ENCODE data around the gene SOX21. TPM values are rescaled to one million over a fixed set of nuclear protein-coding genes. Genes with fewer than 3 reads are reported as not detected.
"Not testable (repeated sequence)": the region's sequence is repeated elsewhere in the genome, so short reads cannot be mapped to it uniquely, and the experiment has no call there.

Gene SOX21
- total and polyA plus RNA-seq, 2 donors from 2014 or later: not detected

DNA sequence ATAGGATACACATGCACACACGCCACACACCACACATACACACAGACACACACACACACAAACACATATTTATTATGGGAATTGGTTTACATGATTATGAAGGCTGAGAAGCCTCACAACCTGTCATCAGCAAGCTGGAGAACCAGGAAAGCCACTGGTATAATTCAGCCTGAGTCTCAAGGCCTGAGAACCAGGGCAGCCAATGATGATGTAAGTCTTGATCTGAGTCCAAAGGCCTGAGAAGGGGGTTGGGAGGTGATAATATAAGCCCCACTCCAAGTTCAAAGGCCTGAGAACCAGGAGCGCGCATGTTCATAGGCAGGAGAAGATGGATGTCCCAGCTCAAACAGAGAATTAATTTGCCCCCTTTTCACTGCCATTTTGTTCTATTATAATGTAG is 18.7 kb upstream of the SOX21 start:
- DNase-seq: no peak
- TF ChIP-seq, protein P1, sequence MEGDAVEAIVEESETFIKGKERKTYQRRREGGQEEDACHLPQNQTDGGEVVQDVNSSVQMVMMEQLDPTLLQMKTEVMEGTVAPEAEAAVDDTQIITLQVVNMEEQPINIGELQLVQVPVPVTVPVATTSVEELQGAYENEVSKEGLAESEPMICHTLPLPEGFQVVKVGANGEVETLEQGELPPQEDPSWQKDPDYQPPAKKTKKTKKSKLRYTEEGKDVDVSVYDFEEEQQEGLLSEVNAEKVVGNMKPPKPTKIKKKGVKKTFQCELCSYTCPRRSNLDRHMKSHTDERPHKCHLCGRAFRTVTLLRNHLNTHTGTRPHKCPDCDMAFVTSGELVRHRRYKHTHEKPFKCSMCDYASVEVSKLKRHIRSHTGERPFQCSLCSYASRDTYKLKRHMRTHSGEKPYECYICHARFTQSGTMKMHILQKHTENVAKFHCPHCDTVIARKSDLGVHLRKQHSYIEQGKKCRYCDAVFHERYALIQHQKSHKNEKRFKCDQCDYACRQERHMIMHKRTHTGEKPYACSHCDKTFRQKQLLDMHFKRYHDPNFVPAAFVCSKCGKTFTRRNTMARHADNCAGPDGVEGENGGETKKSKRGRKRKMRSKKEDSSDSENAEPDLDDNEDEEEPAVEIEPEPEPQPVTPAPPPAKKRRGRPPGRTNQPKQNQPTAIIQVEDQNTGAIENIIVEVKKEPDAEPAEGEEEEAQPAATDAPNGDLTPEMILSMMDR (IDR thresholded peaks at IDR 0.05; ENCODE audit: borderline replicate concordance, extremely low read depth, insufficient read depth): no peak
- no peaks in the 10 kb centered on the region for H3K4me1 ChIP-seq (ENCODE audit: control insufficient read depth in 2 of 3, insufficient read depth in 2 of 3, low read depth in 1 of 3, low read length in 3 of 3)
- no peak overlapping the region for H3K9ac ChIP-seq (ENCODE audit: low read length in 3 of 3)
- no peak overlapping the region for H3K27ac ChIP-seq (ENCODE audit: low read depth in 2 of 2, low read length in 2 of 2)
- H3K4me3 ChIP-seq (ENCODE audit: low read length in 3 of 3): no peak overlapping the region
- H3K27me3 ChIP-seq (ENCODE audit: control insufficient read depth, insufficient read depth, low read length): no peaks in the 10 kb centered on the region
- no peak for FAIRE-seq
- intact Hi-C loops (cut with DNase I): no loop called here
- H3K36me3 ChIP-seq (ENCODE audit: control insufficient read depth in 2 of 3, insufficient read depth in 3 of 3, low read length in 3 of 3): no peaks in the 10 kb centered on the region
- peaks cover 0 to 4% (median 0%) of the 10 kb centered on the region in 3 donors for H3K9me3 ChIP-seq (ENCODE audit: control insufficient read depth in 2 of 3, insufficient read depth in 1 of 3, low read length in 3 of 3)

GRCh38 chr13:94729941-94730340 is 17.6 kb upstream of the SOX21 start:
- H3K27ac ChIP-seq (ENCODE audit: low read depth in 2 of 2, low read length in 2 of 2); H3K36me3 ChIP-seq (ENCODE audit: control insufficient read depth in 2 of 3, insufficient read depth in 3 of 3, low read length in 3 of 3); H3K4me3 ChIP-seq (ENCODE audit: low read length in 3 of 3); DNase-seq; H3K9ac ChIP-seq (ENCODE audit: low read length in 3 of 3); H3K27me3 ChIP-seq (ENCODE audit: control insufficient read depth, insufficient read depth, low read length); H3K4me1 ChIP-seq (ENCODE audit: control insufficient read depth in 2 of 3, insufficient read depth in 2 of 3, low read depth in 1 of 3, low read length in 3 of 3); FAIRE-seq; H3K9me3 ChIP-seq (ENCODE audit: control insufficient read depth in 2 of 3, insufficient read depth in 1 of 3, low read length in 3 of 3); intact Hi-C loops (cut with DNase I): not testable (repeated sequence)

GRCh38 chr13:94726425-94726824 is 14.1 kb upstream of the SOX21 start:
- Histone ChIP-seq H3K9ac (ENCODE audit: low read length in 3 of 3) (no peak overlapping the region), H3K27ac (ENCODE audit: low read depth in 2 of 2, low read length in 2 of 2) (no peak overlapping the region), H3K27me3 (ENCODE audit: control insufficient read depth, insufficient read depth, low read length) (no peaks in the 10 kb centered on the region), H3K36me3 (ENCODE audit: control insufficient read depth in 2 of 3, insufficient read depth in 3 of 3, low read length in 3 of 3) (no peaks in the 10 kb centered on the region), H3K9me3 (ENCODE audit: control insufficient read depth in 2 of 3, insufficient read depth in 1 of 3, low read length in 3 of 3) (peaks cover 0 to 4% (median 0%) of the 10 kb centered on the region in 3 donors), H3K4me3 (ENCODE audit: low read length in 3 of 3) (no peak overlapping the region), H3K4me1 (ENCODE audit: control insufficient read depth in 2 of 3, insufficient read depth in 2 of 3, low read depth in 1 of 3, low read length in 3 of 3) (no peaks in the 10 kb centered on the region)
- TF ChIP-seq, protein P1 (IDR thresholded peaks at IDR 0.05; ENCODE audit: borderline replicate concordance, extremely low read depth, insufficient read depth): no peak
- intact Hi-C loops (cut with DNase I): no loop called here
- DNase-seq (no peak), FAIRE-seq (no peak)

DNA sequence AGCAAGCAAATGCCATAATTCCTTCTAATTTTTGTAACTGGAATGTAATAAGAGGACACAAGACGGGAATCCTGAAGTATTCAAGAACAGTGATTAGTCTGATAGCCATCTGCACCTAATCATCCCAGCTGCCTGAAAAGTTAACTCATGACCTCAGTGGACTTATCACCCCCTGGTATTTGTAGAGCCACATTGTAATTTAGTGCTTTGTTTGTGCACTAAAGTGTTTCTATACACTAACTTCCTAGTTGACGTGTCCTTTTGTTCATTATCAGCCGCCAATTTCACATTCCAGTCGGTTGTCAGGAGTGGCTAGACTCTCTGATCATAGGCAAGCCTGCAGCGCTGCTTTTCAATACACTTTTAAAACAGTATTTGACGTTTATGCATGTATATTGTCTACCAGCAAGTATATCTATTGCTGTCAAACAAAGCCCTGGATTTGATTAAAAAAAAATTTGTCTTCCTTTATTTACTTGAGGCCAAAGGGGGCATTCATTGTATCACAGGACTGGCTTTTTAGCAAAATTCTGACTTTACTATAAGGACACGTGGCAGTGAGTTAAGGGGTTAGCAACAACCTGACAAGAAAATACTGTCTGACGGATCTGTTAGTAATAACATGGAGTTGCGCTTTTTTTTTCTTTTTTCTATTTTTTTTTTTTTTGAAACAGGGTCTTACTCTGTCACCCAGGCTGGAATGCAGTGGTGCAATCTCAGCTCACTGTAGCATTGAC is 10.4 kb upstream of the SOX21 start:
- no peak overlapping the region for H3K27ac ChIP-seq (ENCODE audit: low read depth in 2 of 2, low read length in 2 of 2)
- peaks cover 0 to 4% (median 0%) of the 10 kb centered on the region in 3 donors for H3K9me3 ChIP-seq (ENCODE audit: control insufficient read depth in 2 of 3, insufficient read depth in 1 of 3, low read length in 3 of 3)
- H3K27me3 ChIP-seq (ENCODE audit: control insufficient read depth, insufficient read depth, low read length): no peaks in the 10 kb centered on the region
- no peaks in the 10 kb centered on the region for H3K36me3 ChIP-seq (ENCODE audit: control insufficient read depth in 2 of 3, insufficient read depth in 3 of 3, low read length in 3 of 3)
- no peak overlapping the region for H3K9ac ChIP-seq (ENCODE audit: low read length in 3 of 3)
- H3K4me3 ChIP-seq (ENCODE audit: low read length in 3 of 3): no peak overlapping the region
- no peak for DNase-seq
- TF ChIP-seq, protein P1 (IDR thresholded peaks at IDR 0.05; ENCODE audit: borderline replicate concordance, extremely low read depth, insufficient read depth): no peak
- intact Hi-C loops (cut with DNase I): no loop called here
- no peak for FAIRE-seq
- H3K4me1 ChIP-seq (ENCODE audit: control insufficient read depth in 2 of 3, insufficient read depth in 2 of 3, low read depth in 1 of 3, low read length in 3 of 3): no peaks in the 10 kb centered on the region

- intact Hi-C loops (cut with DNase I); DNase-seq; H3K27ac ChIP-seq (ENCODE audit: low read depth in 2 of 2, low read length in 2 of 2): not testable (repeated sequence)
These were observed 6.4 kb upstream of the SOX21 start for GRCh38 chr13:94718697-94719096.

More at GRCh38 chr13:94718697-94719096, 6.4 kb upstream of the SOX21 start:
- H3K4me1 ChIP-seq (ENCODE audit: control insufficient read depth in 2 of 3, insufficient read depth in 2 of 3, low read depth in 1 of 3, low read length in 3 of 3); FAIRE-seq; H3K9me3 ChIP-seq (ENCODE audit: control insufficient read depth in 2 of 3, insufficient read depth in 1 of 3, low read length in 3 of 3); H3K36me3 ChIP-seq (ENCODE audit: control insufficient read depth in 2 of 3, insufficient read depth in 3 of 3, low read length in 3 of 3); H3K4me3 ChIP-seq (ENCODE audit: low read length in 3 of 3); H3K9ac ChIP-seq (ENCODE audit: low read length in 3 of 3): not testable (repeated sequence)
- H3K27me3 ChIP-seq (ENCODE audit: control insufficient read depth, insufficient read depth, low read length): peaks cover 23% of the 10 kb centered on the region
